H1 (cell line): ENCODE results near the gene WWC1. TPM values are rescaled to one million over a fixed set of nuclear protein-coding genes. Genes with fewer than 3 reads are reported as not detected.

ENCODE experiments used
- CTCF ChIA-PET: fragments of 300-600 bp; sonication (Branson Sonifier 250); formaldehyde crosslinking; loops from one replicate; lab custom pipeline; 2021; ENCODE audit not compliant: partially characterized antibody; lab: Charles Lee
- POLR2A ChIA-PET: fragments of 300-600 bp; sonication (Branson Sonifier 250); formaldehyde crosslinking; loops from one replicate; lab custom pipeline; 2021; ENCODE audit warnings: inconsistent platforms; ENCODE audit not compliant: partially characterized antibody; lab: Charles Lee
- DNase-seq, 2 experiments: peaks; one replicate each; pipeline versions ENCODE4 v3.0.0 to v3.0.0-alpha.2; 2010 to 2022; ENCODE audit warnings: low spot score in 2 of 2, low read depth in 1 of 2, mixed read lengths in 1 of 2
- FAIRE-seq: peaks from 2 replicates; lab custom pipeline; 2011; peaks lifted over from hg19 to GRCh38; lab: Jason Lieb, UNC
- H2AFZ ChIP-seq: 2 replicates; pipeline ENCODE4 v1.8.1; 2012; ENCODE audit warnings: low read length, inconsistent platforms
- H2AK5ac ChIP-seq: 2 replicates; pipeline ENCODE4 v1.6.1; 2013; ENCODE audit warnings: low read depth, low read length
- H2BK120ac ChIP-seq: replicated peaks from 2 replicates; pipeline ENCODE3; 2013; ENCODE audit warnings: low read depth, low read length, inconsistent platforms
- H2BK12ac ChIP-seq: 2 replicates; pipeline ENCODE4 v1.6.1; 2013; ENCODE audit warnings: low read depth, low read length
- H2BK15ac ChIP-seq: 2 replicates; pipeline ENCODE4 v1.6.1; 2013; ENCODE audit warnings: low read length
- H2BK20ac ChIP-seq: 2 replicates; pipeline ENCODE4 v1.6.1; 2013; ENCODE audit warnings: low read length
- H2BK5ac ChIP-seq: 2 replicates; pipeline ENCODE4 v1.6.1; 2013; ENCODE audit warnings: low read depth, low read length
- H3K14ac ChIP-seq: 2 replicates; pipeline ENCODE4 v1.6.1; 2013; ENCODE audit warnings: inconsistent platforms; ENCODE audit not compliant: insufficient read length
- H3K18ac ChIP-seq: 2 replicates; pipeline ENCODE4 v1.6.1; 2013; ENCODE audit warnings: low read length; ENCODE audit errors: extremely low read depth
- H3K23ac ChIP-seq: 2 replicates; pipeline ENCODE4 v1.6.1; 2013; ENCODE audit warnings: inconsistent platforms; ENCODE audit not compliant: insufficient read length
- H3K23me2 ChIP-seq: 2 replicates; pipeline ENCODE4 v1.6.1; 2013; ENCODE audit warnings: low read depth, low read length
- H3K27ac ChIP-seq: 2 replicates; pipeline ENCODE4 v1.6.1; 2011; ENCODE audit warnings: low read depth, low read length, inconsistent platforms
- H3K27me3 ChIP-seq, 4 experiments: replicated peaks in 1 of 4; 1 replicate in 1 of 4; 2 replicates in 3 of 4; pipeline versions ENCODE4 v1.6.1 to v1.8.1; 2011 to 2013; ENCODE audit warnings: low read length in 3 of 4, mild to moderate bottlenecking in 3 of 4, inconsistent platforms in 2 of 4, mixed read lengths in 2 of 4, moderate library complexity in 1 of 4; ENCODE audit not compliant: control insufficient read depth in 3 of 4, insufficient read depth in 3 of 4; ENCODE audit errors: extremely low read depth in 1 of 4
- H3K36me3 ChIP-seq, 4 experiments: 2 replicates each; pipeline versions ENCODE4 v1.6.1 to v1.8.1; 2011 to 2013; ENCODE audit warnings: mild to moderate bottlenecking in 4 of 4, low read length in 3 of 4, moderate library complexity in 2 of 4, control low read depth in 1 of 4, inconsistent platforms in 1 of 4; ENCODE audit not compliant: insufficient read depth in 4 of 4, control insufficient read depth in 2 of 4
- H3K4ac ChIP-seq: replicated peaks from 2 replicates; pipeline ENCODE3; 2013; ENCODE audit warnings: low read length, low read depth, mixed read lengths, inconsistent platforms; ENCODE audit not compliant: insufficient read length
- H3K4me1 ChIP-seq, 4 experiments: replicated peaks in 1 of 4; 1 replicate in 1 of 4; 2 replicates in 3 of 4; pipeline versions ENCODE4 v1.6.1 to v1.8.1; 2011 to 2013; ENCODE audit warnings: low read length in 3 of 4, inconsistent platforms in 2 of 4, mixed read lengths in 1 of 4; ENCODE audit not compliant: insufficient read depth in 4 of 4, control insufficient read depth in 3 of 4
- H3K4me2 ChIP-seq, 2 experiments: 2 replicates each; pipeline versions ENCODE4 v1.6.1 to v1.8.1; 2011 to 2013; ENCODE audit warnings: low read depth in 2 of 2, low read length in 2 of 2, control low read depth in 1 of 2, inconsistent platforms in 1 of 2, mild to moderate bottlenecking in 1 of 2; ENCODE audit not compliant: insufficient read depth in 1 of 2
- H3K4me3 ChIP-seq, 4 experiments: fragments of 200-600, 300-600 bp in 1 of 4; sonication (generic), shearing (Covaris generic), sonication (Bioruptor Twin) in 1 of 4; 2 replicates each; pipeline versions ENCODE4 v1.5.1 to v1.8.1; 2011 to 2016; ENCODE audit warnings: low read length in 4 of 4, low read depth in 3 of 4, control low read depth in 2 of 4, inconsistent platforms in 2 of 4, mild to moderate bottlenecking in 2 of 4, mixed read lengths in 1 of 4, moderate library complexity in 1 of 4; ENCODE audit not compliant: insufficient read depth in 2 of 4; ENCODE audit errors: extremely low read depth in 1 of 4
- H3K56ac ChIP-seq: replicated peaks from 2 replicates; pipeline ENCODE3; 2013; ENCODE audit warnings: low read depth, mild to moderate bottlenecking, mixed read lengths, low read length, inconsistent platforms; ENCODE audit not compliant: insufficient read length
- H3K79me1 ChIP-seq: 2 replicates; pipeline ENCODE4 v1.6.1; 2013; ENCODE audit warnings: low read depth, low read length, control low read depth
- H3K79me2 ChIP-seq, 2 experiments: 2 replicates each; pipeline versions ENCODE4 v1.6.1 to v1.8.1; 2012 to 2013; ENCODE audit warnings: low read length in 2 of 2, mild to moderate bottlenecking in 2 of 2, inconsistent platforms in 1 of 2; ENCODE audit not compliant: insufficient read depth in 2 of 2, control insufficient read depth in 1 of 2
- H3K9ac ChIP-seq, 4 experiments: replicated peaks in 1 of 4; 1 replicate in 1 of 4; 2 replicates in 3 of 4; pipeline versions ENCODE4 v1.6.1 to v1.8.1; 2011 to 2013; ENCODE audit warnings: low read depth in 3 of 4, low read length in 3 of 4, control low read depth in 2 of 4, mild to moderate bottlenecking in 2 of 4, moderate library complexity in 2 of 4, inconsistent platforms in 1 of 4; ENCODE audit errors: extremely low read depth in 1 of 4
- H3K9me3 ChIP-seq, 2 experiments: 2 replicates each; pipeline versions ENCODE4 v1.6.1 to v1.8.1; 2012 to 2013; ENCODE audit warnings: mild to moderate bottlenecking in 2 of 2, moderate library complexity in 2 of 2, control low read depth in 1 of 2, inconsistent platforms in 1 of 2, low read depth in 1 of 2, low read length in 1 of 2, mixed read lengths in 1 of 2; ENCODE audit not compliant: insufficient read depth in 2 of 2
- H4K20me1 ChIP-seq, 2 experiments: replicated peaks in 1 of 2; 2 replicates each; pipeline versions ENCODE3 to v1.8.1; 2011 to 2013; ENCODE audit warnings: inconsistent platforms in 2 of 2, low read length in 2 of 2, mild to moderate bottlenecking in 1 of 2; ENCODE audit not compliant: insufficient read depth in 2 of 2, control insufficient read depth in 1 of 2
- H4K5ac ChIP-seq: 2 replicates; pipeline ENCODE4 v1.6.1; 2013; ENCODE audit warnings: low read length, low read depth, mixed read lengths, inconsistent platforms; ENCODE audit not compliant: insufficient read length
- H4K8ac ChIP-seq: 2 replicates; pipeline ENCODE4 v1.8.0; 2013; ENCODE audit warnings: mild to moderate bottlenecking, moderate library complexity, low read length, inconsistent platforms; ENCODE audit not compliant: insufficient read depth; ENCODE audit errors: extremely low read depth
- H4K91ac ChIP-seq: replicated peaks from 2 replicates; pipeline ENCODE3; 2013; ENCODE audit warnings: low read length, mixed read lengths, inconsistent platforms; ENCODE audit not compliant: insufficient read length
- CBX5 ChIP-seq: fragments of 300-800, 300-1000 bp; sonication (generic); IDR thresholded peaks from 2 replicates; pipeline ENCODE4 v1.7.1; 2016; ENCODE audit warnings: antibody characterized with exemption, low read length, low read depth
- CEBPB ChIP-seq: IDR thresholded peaks from 2 replicates; pipeline ENCODE4 v1.6.1; 2012; ENCODE audit warnings: low read depth, low read length
- CHD1 ChIP-seq: IDR thresholded peaks from 2 replicates; pipeline ENCODE4 v1.6.1; 2012; ENCODE audit warnings: low read depth, low read length, improper control_type of control experiment
- CHD2 ChIP-seq: IDR thresholded peaks from 2 replicates; pipeline ENCODE4 v1.6.1; 2012; ENCODE audit warnings: low read length, improper control_type of control experiment
- JUN ChIP-seq: IDR thresholded peaks from 2 replicates; pipeline ENCODE4 v1.6.1; 2011; ENCODE audit warnings: low read depth, mild to moderate bottlenecking, improper control_type of control experiment, low read length
- KDM1A ChIP-seq: fragments of 200-600, 300-600 bp; sonication (generic); IDR thresholded peaks from 2 replicates; pipeline ENCODE4 v1.7.1; 2016; ENCODE audit warnings: mild to moderate bottlenecking, low read length, borderline replicate concordance
- KDM5A ChIP-seq: fragments of 200-600 bp; IDR thresholded peaks from 2 replicates; pipeline ENCODE4 v1.7.1; 2012; ENCODE audit warnings: mild to moderate bottlenecking, low read length, inconsistent platforms, mixed read lengths
- PHF8 ChIP-seq: fragments of 200-600 bp; sonication (generic); conservative IDR thresholded peaks from 2 replicates; pipeline ENCODE4 v1.7.1; 2012; ENCODE audit warnings: low read depth, mild to moderate bottlenecking, inconsistent platforms, low read length, moderate library complexity
- RAD21 ChIP-seq, 2 experiments: IDR thresholded peaks in 1 of 2; conservative IDR thresholded peaks in 1 of 2; 2 replicates each; pipeline ENCODE4 v1.6.1; 2011; ENCODE audit warnings: low read depth in 2 of 2, low read length in 2 of 2, improper control_type of control experiment in 1 of 2, inconsistent platforms in 1 of 2, mild to moderate bottlenecking in 1 of 2, moderate library complexity in 1 of 2
- SIX5 ChIP-seq: IDR thresholded peaks from 2 replicates; pipeline ENCODE4 v1.6.1; 2011; ENCODE audit warnings: mild to moderate bottlenecking, low read depth, low read length
- SRF ChIP-seq: IDR thresholded peaks from 2 replicates; pipeline ENCODE4 v1.6.1; 2011; ENCODE audit warnings: mild to moderate bottlenecking, low read depth, low read length, moderate library complexity
- TAF1 ChIP-seq: IDR thresholded peaks from 2 replicates; pipeline ENCODE4 v1.6.1; 2011; ENCODE audit warnings: mild to moderate bottlenecking, low read depth, low read length
- WGBS, 2 experiments: shearing (Covaris generic) in 1 of 2; methylation state at CpG; one replicate each; pipeline versions ENCODE4 v1.1.6 to v1.1.7; 2013 to 2015; ENCODE audit warnings: low lambda C conversion rate in 2 of 2, mixed read lengths in 2 of 2, inconsistent platforms in 1 of 2, low coverage in 1 of 2, missing lambda C conversion rate in 1 of 2; ENCODE audit not compliant: insufficient replicate concordance in 2 of 2, insufficient coverage in 1 of 2, insufficient read length in 1 of 2; ENCODE audit errors: extremely low coverage in 1 of 2, missing lambda C conversion rate in 1 of 2; 5-methylcytosine and 5-hydroxymethylcytosine counted together
- polyA plus RNA-seq, 7 experiments: library from polyadenylated mRNA; depleted of rRNA in 3 of 7; stranded (reverse) in 5 of 7; unstranded in 2 of 7; fragments of >200 nt in 5 of 7; fragments of 200-250 nt in 2 of 7; gene quantifications; 1 replicate in 5 of 7; 2 replicates in 1 of 7; 4 replicates in 1 of 7; pipeline versions ENCODE4 v1.2.1 to v1.2.3, GENCODE V29; 2011 to 2013; ENCODE audit warnings: missing spikeins in 2 of 7, mixed read lengths in 2 of 7
- total RNA-seq: library from RNA; stranded (reverse); fragmentation: NEBNext Ultra II Directional; extraction: Animal tissue kit (Norgen Biotek cat#: 25700); gene quantifications from 2 replicates; pipeline ENCODE4 v1.2.1, GENCODE V29; 2021

Gene WWC1
- total and polyA plus RNA-seq, 2 of the 8 experiments (the other 6 are each of a cell fraction or from before 2014, with no cell fraction given) = 16.4 to 41.1 TPM

- no peak overlapping the region for H3K4ac ChIP-seq
- H2BK15ac ChIP-seq = no peak overlapping the region
- CTCF ChIA-PET = interaction anchor here (0.7 to 2.9 kb wide), 16 partner anchors 10 to 74 kb away, joined by 3 to 15 read pairs (median 4); partner anchors contain the start of gene WWC1
- H3K18ac ChIP-seq = no peak overlapping the region
- H3K27ac ChIP-seq = no peak overlapping the region
- H3K79me2 ChIP-seq = peaks cover 0 to 34% of the 10 kb centered on the region in 2 experiments; a peak in 2 of 4 replicates
- DNase-seq (peak in 1 of 2 experiments; percentile 67), FAIRE-seq (peak; percentile 55)
- no peak overlapping the region for H2BK5ac ChIP-seq
- 50% methylated on average over 10 of the region's 10 CpGs; no CpG with 5 or more reads in 1 of the 2 experiments for WGBS, 2 experiments
- H3K4me2 ChIP-seq = no peak overlapping the region
- H2BK20ac ChIP-seq = no peak overlapping the region
- H3K14ac ChIP-seq = no peak overlapping the region
- no peak overlapping the region; the same call in 1 of the 2 replicates for H2AK5ac ChIP-seq
- H3K9ac ChIP-seq = no peak overlapping the region; a peak in 1 of 7 replicates
- no peak overlapping the region for H4K5ac ChIP-seq
- no peaks in the 10 kb centered on the region for H3K27me3 ChIP-seq
- no peak overlapping the region for H4K91ac ChIP-seq
- no peak overlapping the region for H2BK120ac ChIP-seq
- H4K20me1 ChIP-seq = peaks cover 1 to 5% of the 10 kb centered on the region in 2 experiments
- H3K36me3 ChIP-seq = no peaks in the 10 kb centered on the region
- H3K4me3 ChIP-seq = no peak overlapping the region
- H3K79me1 ChIP-seq = peaks cover 8% of the 10 kb centered on the region
- H3K4me1 ChIP-seq = peaks cover 7 to 19% (median 13%) of the 10 kb centered on the region in 4 experiments
- no peak overlapping the region for H2AFZ ChIP-seq
- no peaks in the 10 kb centered on the region for H3K9me3 ChIP-seq
- H3K56ac ChIP-seq = no peak overlapping the region
- no peak overlapping the region for H4K8ac ChIP-seq
- POLR2A ChIA-PET = no interaction called here
- no peak overlapping the region for H3K23ac ChIP-seq
- H3K23me2 ChIP-seq = no peaks in the 10 kb centered on the region
- 0 out of 2 replicates have a peak overlapping the region, but pooled peaks have one; percentile 32 for H2BK12ac ChIP-seq
- TF ChIP-seq JUN (no peak), SRF (no peak), KDM5A (no peak), RAD21 (IDR thresholded peaks at IDR 0.05 in 1 of 2, conservative IDR thresholded peaks at IDR 0.05 in 1 of 2; ENCODE audit: low read depth in 2 of 2, low read length in 2 of 2) (peak; percentile 42 to 47), SIX5 (no peak), CHD1 (no peak), PHF8 (no peak), CEBPB (peak; percentile 71; the same call in 1 of the 2 replicates), CBX5 (no peak), CHD2 (no peak), KDM1A (no peak), TAF1 (no peak)
These were observed 74.2 kb downstream of the WWC1 start for GRCh38 chr5:168365581-168366081.
